H7 (cell line): Measurements from ENCODE around the gene PTPRO. TPM values are rescaled to one million over a fixed set of nuclear protein-coding genes. Genes with fewer than 3 reads are reported as not detected.

ENCODE experiments used
- DNase-seq: peaks from one replicate; pipeline ENCODE4 v3.0.0; 2012
- H3K27me3 ChIP-seq: 2 replicates; pipeline ENCODE4 v1.6.0; 2011; ENCODE audit warnings: mild to moderate bottlenecking, low read length; ENCODE audit not compliant: control insufficient read depth, insufficient read depth
- H3K36me3 ChIP-seq: replicated peaks from 2 replicates; pipeline ENCODE4 v1.5.1; 2011; ENCODE audit warnings: low read length; ENCODE audit not compliant: control insufficient read depth, insufficient read depth
- H3K4me3 ChIP-seq: 2 replicates; pipeline ENCODE4 v1.5.1; 2011; ENCODE audit warnings: low read depth, mild to moderate bottlenecking, control low read depth, low read length, moderate library complexity; ENCODE audit not compliant: insufficient read depth
- total RNA-seq: library from RNA; depleted of rRNA; stranded (reverse); fragments of >200 nt; shearing (Covaris generic); gene quantifications from 2 replicates; pipeline ENCODE4 v1.2.3, GENCODE V29; 2014

Gene PTPRO
- total RNA-seq, 1 experiment from 2014 or later = 0.42 TPM

DNA sequence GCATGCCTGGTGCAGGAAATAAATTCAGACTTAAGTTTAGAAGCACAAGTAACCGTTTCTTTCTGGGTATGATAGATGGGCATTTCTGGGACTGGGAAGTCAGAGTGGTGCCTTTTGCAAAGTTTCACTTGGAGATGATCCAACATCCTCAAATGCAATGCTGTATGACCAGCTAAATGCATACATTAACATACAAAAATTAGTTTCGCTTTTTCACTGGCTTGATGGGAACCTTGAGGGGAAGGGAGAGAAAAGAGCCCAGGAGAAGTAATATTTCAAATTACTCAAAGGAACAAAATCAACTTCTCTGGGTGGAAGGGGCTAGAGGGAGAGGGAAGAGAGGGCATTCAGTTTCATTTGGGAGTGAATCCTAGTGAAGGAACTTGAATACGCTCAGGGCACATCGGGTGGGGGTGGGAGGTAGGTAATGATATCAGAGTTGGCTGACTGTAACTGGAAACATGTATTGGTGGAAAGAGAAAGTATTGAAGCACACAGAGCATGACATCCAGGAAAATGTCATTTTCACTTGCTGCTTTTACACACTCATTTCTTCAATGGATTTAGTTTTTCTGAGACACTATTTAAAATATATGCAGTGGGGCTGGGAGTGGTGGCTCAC, 175.5 kb downstream of the PTPRO start:
- H3K4me3 ChIP-seq = no peak overlapping the region
- no peak for DNase-seq
- H3K36me3 ChIP-seq = no peaks in the 10 kb centered on the region
- no peaks in the 10 kb centered on the region for H3K27me3 ChIP-seq

GRCh38 chr12:15502211-15502610, 179.9 kb downstream of the PTPRO start:
- H3K36me3 ChIP-seq = no peaks in the 10 kb centered on the region

DNA sequence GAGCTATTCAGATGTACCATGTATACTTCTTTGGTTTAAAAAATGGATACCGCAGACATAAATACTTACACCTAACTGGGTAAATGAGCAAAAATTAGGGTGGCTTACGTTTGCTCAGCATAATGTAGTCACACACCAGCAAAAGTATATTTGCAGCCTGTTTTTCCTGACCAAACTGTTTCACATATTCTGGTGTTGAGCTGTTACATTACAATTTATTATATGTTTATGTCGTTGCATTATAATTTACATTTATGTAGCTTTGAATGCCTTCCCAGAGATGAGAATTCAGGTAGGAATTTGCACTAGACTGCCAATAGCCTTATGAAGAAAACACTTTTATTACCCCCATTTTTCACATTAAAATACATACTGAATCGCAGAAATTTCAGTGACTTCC, 183.3 kb downstream of the PTPRO start:
- Histone ChIP-seq H3K36me3 (no peaks in the 10 kb centered on the region), H3K4me3 (no peak overlapping the region), H3K27me3 (no peaks in the 10 kb centered on the region)
- no peak for DNase-seq

More at GRCh38 chr12:15502211-15502610, 179.9 kb downstream of the PTPRO start:
- no peaks in the 10 kb centered on the region for H3K27me3 ChIP-seq
- no peak for DNase-seq
- no peak overlapping the region for H3K4me3 ChIP-seq

DNA sequence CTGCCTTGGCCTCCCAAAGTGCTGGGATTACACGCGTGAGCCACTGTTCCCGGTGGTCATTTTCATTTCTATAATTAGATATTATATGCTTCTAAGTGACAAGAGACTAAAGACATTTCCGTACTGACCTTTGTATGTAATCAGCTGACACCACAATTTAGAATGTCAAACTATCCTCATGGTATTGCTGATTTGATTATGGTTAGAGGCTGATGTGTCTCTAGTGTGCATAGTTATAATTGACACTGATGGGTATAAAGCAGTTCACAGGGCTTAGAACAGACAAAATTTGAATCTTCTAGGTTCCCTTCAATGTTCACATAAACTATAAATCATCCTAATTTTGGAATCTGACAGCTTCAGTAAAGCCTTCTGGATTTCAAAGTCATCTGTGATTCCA, 192.7 kb downstream of the PTPRO start:
- Histone ChIP-seq H3K36me3 (no peaks in the 10 kb centered on the region), H3K27me3 (no peaks in the 10 kb centered on the region), H3K4me3 (no peak overlapping the region)
- DNase-seq = no peak

DNA sequence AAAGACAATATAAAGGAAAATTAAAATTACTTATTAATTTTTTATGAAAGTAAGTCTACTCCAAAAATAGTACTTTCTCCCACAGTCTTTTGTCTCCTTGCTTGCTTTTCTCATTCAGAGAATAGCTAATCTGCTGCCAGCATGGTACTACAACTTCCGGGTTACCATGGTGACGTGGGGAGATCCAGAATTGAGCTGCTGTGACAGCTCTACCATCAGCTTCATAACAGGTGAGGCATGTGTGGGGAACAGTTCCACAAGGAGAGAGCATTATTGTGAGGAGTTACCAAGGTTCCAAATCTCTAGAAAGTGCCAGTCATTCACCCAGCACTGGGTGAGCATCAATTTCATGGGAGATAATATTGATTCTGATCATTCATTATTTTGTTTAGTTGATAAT, 197.8 kb downstream of the PTPRO start:
- peak; percentile 7 for DNase-seq
- H3K27me3 ChIP-seq = no peaks in the 10 kb centered on the region
- H3K36me3 ChIP-seq = no peaks in the 10 kb centered on the region

DNA sequence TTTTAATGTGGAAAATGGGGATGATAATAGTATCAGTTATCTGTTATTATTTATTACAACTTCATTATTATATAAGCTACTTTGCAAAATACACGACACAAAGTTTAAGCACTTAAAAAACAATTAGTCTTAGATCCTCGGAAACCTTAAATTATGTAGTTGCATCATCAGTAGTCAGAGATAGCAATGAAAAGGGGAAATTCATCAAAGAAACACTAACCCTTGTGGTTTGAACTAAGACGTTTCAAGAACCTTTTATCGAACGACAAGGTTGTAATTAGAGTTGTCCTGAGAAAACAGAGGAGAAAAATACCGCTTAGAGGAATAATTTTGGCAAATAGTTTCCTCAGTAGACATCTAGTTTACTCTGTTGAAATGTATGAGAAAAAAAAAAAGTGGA, 198.5 kb downstream of the PTPRO start:
- no peaks in the 10 kb centered on the region for H3K27me3 ChIP-seq

More for the DNA sequence above, 197.8 kb downstream of the PTPRO start:
- no peak overlapping the region for H3K4me3 ChIP-seq

DNA sequence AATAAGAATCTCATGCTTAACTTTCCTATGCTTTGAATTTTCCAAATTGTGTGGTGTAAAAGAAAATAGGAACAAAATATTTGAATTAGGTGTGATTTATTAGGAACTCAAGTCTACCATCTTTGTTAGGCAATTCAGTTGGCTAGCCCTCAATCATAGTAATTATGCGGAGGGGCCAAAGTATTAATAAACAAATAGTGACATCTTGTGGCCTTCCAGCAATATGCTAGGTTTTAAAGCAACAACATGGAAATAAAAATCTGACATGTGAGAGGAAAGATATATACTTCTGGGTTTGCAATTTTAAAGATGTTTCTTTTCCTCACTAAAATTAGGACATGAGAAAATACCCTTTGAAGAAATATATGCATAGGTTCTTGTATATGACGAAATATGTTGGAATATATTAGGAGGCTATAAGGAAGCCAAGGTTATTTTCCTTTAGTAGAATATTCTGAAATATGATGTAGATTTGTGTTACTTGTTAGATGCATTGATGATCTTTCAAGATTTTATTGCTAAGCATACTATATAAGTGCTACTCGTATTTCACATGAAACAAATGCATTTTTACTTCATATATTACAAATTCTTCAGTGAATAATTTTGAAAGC, 200.4 kb downstream of the PTPRO start:
- H3K36me3 ChIP-seq = no peaks in the 10 kb centered on the region
- DNase-seq = peak; percentile 9
- no peak overlapping the region for H3K4me3 ChIP-seq
- H3K27me3 ChIP-seq = no peaks in the 10 kb centered on the region

More for the DNA sequence above, 198.5 kb downstream of the PTPRO start:
- Histone ChIP-seq H3K36me3 (no peaks in the 10 kb centered on the region), H3K4me3 (no peak overlapping the region)
- no peak for DNase-seq

- DNase-seq = no peak
- H3K4me3 ChIP-seq = no peak overlapping the region
- H3K27me3 ChIP-seq = no peaks in the 10 kb centered on the region
- no peaks in the 10 kb centered on the region for H3K36me3 ChIP-seq
These were observed 203.1 kb downstream of the PTPRO start for GRCh38 chr12:15525441-15525840.

DNA sequence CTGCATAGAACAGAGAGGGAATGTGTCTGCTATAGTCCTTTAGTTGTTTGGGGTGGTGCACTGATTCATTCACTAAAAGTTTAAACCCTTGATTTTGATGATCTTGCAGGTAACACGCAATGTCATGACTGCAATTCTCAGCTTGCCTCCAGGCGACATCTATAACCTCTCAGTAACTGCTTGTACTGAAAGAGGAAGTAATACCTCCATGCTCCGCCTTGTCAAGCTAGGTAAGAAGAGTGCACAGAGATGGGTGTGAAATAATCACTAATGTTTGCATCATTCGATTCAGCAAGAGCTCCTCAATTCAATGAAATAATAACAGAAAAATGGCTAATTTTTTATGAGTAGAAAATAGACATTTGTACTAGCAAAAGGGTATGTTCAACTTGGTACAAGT, 203.7 kb downstream of the PTPRO start:
- no peaks in the 10 kb centered on the region for H3K27me3 ChIP-seq
- H3K36me3 ChIP-seq = no peaks in the 10 kb centered on the region
- no peak for DNase-seq
- H3K4me3 ChIP-seq = no peak overlapping the region

- Histone ChIP-seq H3K36me3 (no peaks in the 10 kb centered on the region), H3K4me3 (no peak overlapping the region), H3K27me3 (no peaks in the 10 kb centered on the region)
- DNase-seq = peak; percentile 4
These were observed 205.1 kb downstream of the PTPRO start for GRCh38 chr12:15527201-15528080.

DNA sequence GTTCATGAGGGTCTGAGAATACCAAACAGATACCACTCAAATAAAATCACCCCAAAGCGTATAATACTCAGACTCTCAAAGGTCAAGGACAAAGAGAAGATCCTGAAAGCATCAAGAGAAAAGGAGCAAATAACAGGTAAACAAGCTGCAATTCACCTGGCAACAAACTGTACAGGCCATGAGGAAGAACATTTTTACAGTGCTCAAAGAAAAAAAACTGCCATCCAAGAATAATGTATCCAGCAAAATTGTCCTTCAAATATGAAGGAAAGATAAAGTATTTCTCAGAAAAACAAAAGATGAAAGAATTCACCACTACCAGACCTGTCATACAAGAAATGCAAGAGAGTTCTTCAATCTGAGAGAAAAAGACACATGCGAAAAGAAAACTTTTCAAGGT, 206.4 kb downstream of the PTPRO start:
- no peak for DNase-seq
- Histone ChIP-seq H3K4me3 (no peak overlapping the region), H3K27me3 (no peaks in the 10 kb centered on the region), H3K36me3 (no peaks in the 10 kb centered on the region)

- no peak for DNase-seq
- no peaks in the 10 kb centered on the region for H3K36me3 ChIP-seq
- no peak overlapping the region for H3K4me3 ChIP-seq
- no peaks in the 10 kb centered on the region for H3K27me3 ChIP-seq
These were observed 208.1 kb downstream of the PTPRO start for GRCh38 chr12:15530361-15530760.

- DNase-seq = peak; percentile 41
- H3K36me3 ChIP-seq = no peaks in the 10 kb centered on the region
These were observed 210.2 kb downstream of the PTPRO start for GRCh38 chr12:15532364-15532977.

GRCh38 chr12:15534322-15534721, 212.0 kb downstream of the PTPRO start:
- Histone ChIP-seq H3K27me3 (no peaks in the 10 kb centered on the region), H3K4me3 (no peak overlapping the region), H3K36me3 (no peaks in the 10 kb centered on the region)
- no peak for DNase-seq

More at GRCh38 chr12:15532364-15532977, 210.2 kb downstream of the PTPRO start:
- no peaks in the 10 kb centered on the region for H3K27me3 ChIP-seq
- H3K4me3 ChIP-seq = no peak overlapping the region
